Cardiac fibroblast (primary cell): Measurements from ENCODE around the gene RPS6KA4.

Experiments used
- DNase-seq, 2 donors: peaks; one replicate each; pipeline versions ENCODE4 v3.0.0 to v3.0.0-alpha.2; 2010; ENCODE audit warnings: low read depth in 2 of 2
- H3K4me3 ChIP-seq, 2 donors: replicated peaks in 1 of 2; 1 replicate in 1 of 2; 2 replicates in 1 of 2; pipeline ENCODE4 v1.5.1; 2011; ENCODE audit warnings: low read depth in 2 of 2, low read length in 2 of 2, mild to moderate bottlenecking in 2 of 2, moderate library complexity in 1 of 2
- CTCF ChIP-seq: IDR thresholded peaks from one replicate; pipeline ENCODE4 v1.5.1; 2011; ENCODE audit warnings: low read depth, mild to moderate bottlenecking, low read length, inconsistent platforms

Gene RPS6KA4

GRCh38 chr11:64343767-64344559 lies 15.0 kb upstream of the RPS6KA4 start:
- DNase-seq, result peak in 1 of 2 donors; percentile 18
- TF ChIP-seq CTCF, result peak; percentile 40
- no peak overlapping the region for H3K4me3 ChIP-seq

GRCh38 chr11:64344787-64345186 lies 14.2 kb upstream of the RPS6KA4 start:
- no peak for TF ChIP-seq CTCF
- H3K4me3 ChIP-seq, result no peak overlapping the region
- no peak for DNase-seq

- no peak for TF ChIP-seq CTCF
- no peak overlapping the region for H3K4me3 ChIP-seq
- DNase-seq, result peak in 1 of 2 donors; percentile 31
These were observed 11.6 kb upstream of the RPS6KA4 start for GRCh38 chr11:64347193-64347867.

- no peak overlapping the region for H3K4me3 ChIP-seq
- no peak for TF ChIP-seq CTCF
- no peak for DNase-seq
These were observed 10.5 kb upstream of the RPS6KA4 start for GRCh38 chr11:64348383-64349024.

- TF ChIP-seq CTCF, result no peak
- no peak overlapping the region for H3K4me3 ChIP-seq
- no peak for DNase-seq
These were observed 10.0 kb upstream of the RPS6KA4 start for GRCh38 chr11:64349025-64349387.

- H3K4me3 ChIP-seq, result no peak overlapping the region
- TF ChIP-seq CTCF, result no peak
- no peak for DNase-seq
These were observed 9.6 kb upstream of the RPS6KA4 start for GRCh38 chr11:64349404-64349803.
